ENCODE results near the gene SLC6A12.

Gene SLC6A12

GRCh38 chr12:163406-163986, 50.5 kb downstream of the SLC6A12 start:
- DNase-seq (ENCODE audit: low read depth, low spot score): no peak

- DNase-seq (ENCODE audit: low read depth, low spot score): no peak
These were observed 51.3 kb downstream of the SLC6A12 start for GRCh38 chr12:162467-163307.

GRCh38 chr12:161823-162222, 52.1 kb downstream of the SLC6A12 start:
- DNase-seq (ENCODE audit: low read depth, low spot score): no peak

- no peak for DNase-seq (ENCODE audit: low read depth, low spot score)
These were observed 53.1 kb downstream of the SLC6A12 start for GRCh38 chr12:160858-161257.

GRCh38 chr12:159156-159782, 54.7 kb downstream of the SLC6A12 start:
- no peak for DNase-seq (ENCODE audit: low read depth, low spot score)

- no peak for DNase-seq (ENCODE audit: low read depth, low spot score)
These were observed 56.3 kb downstream of the SLC6A12 start for GRCh38 chr12:157644-158043.

- DNase-seq (ENCODE audit: low read depth, low spot score): no peak
These were observed 57.0 kb downstream of the SLC6A12 start for GRCh38 chr12:156945-157344.

- DNase-seq (ENCODE audit: low read depth, low spot score): no peak
These were observed 58.3 kb downstream of the SLC6A12 start for GRCh38 chr12:155646-156045.

- DNase-seq (ENCODE audit: low read depth, low spot score): no peak
These were observed 59.0 kb downstream of the SLC6A12 start for GRCh38 chr12:155006-155405.

GRCh38 chr12:154058-154457, 59.9 kb downstream of the SLC6A12 start:
- no peak for DNase-seq (ENCODE audit: low read depth, low spot score)

- no peak for DNase-seq (ENCODE audit: low read depth, low spot score)
These were observed 60.7 kb downstream of the SLC6A12 start for GRCh38 chr12:153080-153746.

GRCh38 chr12:152440-152839, 61.5 kb downstream of the SLC6A12 start:
- no peak for DNase-seq (ENCODE audit: low read depth, low spot score)

- DNase-seq (ENCODE audit: low read depth, low spot score): no peak
These were observed 62.4 kb downstream of the SLC6A12 start for GRCh38 chr12:151579-151978.

- DNase-seq (ENCODE audit: low read depth, low spot score): no peak
These were observed 65.1 kb downstream of the SLC6A12 start for GRCh38 chr12:148676-149416.

- no peak for DNase-seq (ENCODE audit: low read depth, low spot score)
These were observed 66.7 kb downstream of the SLC6A12 start for GRCh38 chr12:147242-147641.

- DNase-seq (ENCODE audit: low read depth, low spot score): no peak
These were observed 68.5 kb downstream of the SLC6A12 start for GRCh38 chr12:145369-145960.

GRCh38 chr12:144650-145284, 69.2 kb downstream of the SLC6A12 start:
- no peak for DNase-seq (ENCODE audit: low read depth, low spot score)

- DNase-seq (ENCODE audit: low read depth, low spot score): no peak
These were observed 69.8 kb downstream of the SLC6A12 start for GRCh38 chr12:143964-144649.

GRCh38 chr12:140162-140561, 73.8 kb downstream of the SLC6A12 start:
- DNase-seq (ENCODE audit: low read depth, low spot score): no peak

Data from activated CD4-positive, CD25-positive, alpha-beta regulatory T cell treated with anti-CD3 and anti-CD28 coated beads, Interleukin-2, amount 50 U/mL, for 16 hours (primary cell).